HL-60 (cell line): ENCODE measurements around the gene RNF25.

Source experiments
- DNase-seq, 2 experiments: peaks; one replicate each; pipeline ENCODE4 v3.0.0-alpha.2; 2010 to 2020; ENCODE audit warnings: low read depth in 1 of 2, low spot score in 1 of 2
- H3K27ac ChIP-seq: fragments of 250-450 bp; sonication (Bioruptor Pico); replicated peaks from 2 replicates; pipeline ENCODE4 v1.5.1; 2020; ENCODE audit warnings: mild to moderate bottlenecking, moderate library complexity
- H3K27me3 ChIP-seq: fragments of 250-450 bp; sonication (Bioruptor Pico); 2 replicates; pipeline ENCODE4 v1.5.1; 2021; ENCODE audit warnings: mild to moderate bottlenecking, moderate library complexity; ENCODE audit not compliant: insufficient read depth, poor library complexity, severe bottlenecking
- H3K4me3 ChIP-seq: replicated peaks from 2 replicates; pipeline ENCODE4 v1.5.1; 2011; ENCODE audit warnings: mild to moderate bottlenecking, control low read depth, low read length; ENCODE audit not compliant: insufficient read depth
- GABPA ChIP-seq: IDR thresholded peaks from 2 replicates; pipeline ENCODE4 v1.6.1; 2012; ENCODE audit warnings: low read depth
- POLR2AphosphoS5 ChIP-seq: IDR thresholded peaks from 2 replicates; pipeline ENCODE4 v1.6.1; 2012; ENCODE audit warnings: low read depth
- SPI1 ChIP-seq: IDR thresholded peaks from 2 replicates; pipeline ENCODE4 v1.6.1; 2012; ENCODE audit warnings: low read depth, mild to moderate bottlenecking, borderline replicate concordance
- TF ChIP-seq, protein P1 (sequence below): IDR thresholded peaks from one replicate; pipeline ENCODE4 v1.5.1; 2011; ENCODE audit warnings: low read length, control low read depth, inconsistent platforms; ENCODE audit not compliant: insufficient read depth
- TF ChIP-seq, protein P2 (sequence below): IDR thresholded peaks from 2 replicates; pipeline ENCODE4 v1.6.1; 2012; ENCODE audit warnings: low read depth; ENCODE audit not compliant: insufficient replicate concordance

RNF25 gene

DNA sequence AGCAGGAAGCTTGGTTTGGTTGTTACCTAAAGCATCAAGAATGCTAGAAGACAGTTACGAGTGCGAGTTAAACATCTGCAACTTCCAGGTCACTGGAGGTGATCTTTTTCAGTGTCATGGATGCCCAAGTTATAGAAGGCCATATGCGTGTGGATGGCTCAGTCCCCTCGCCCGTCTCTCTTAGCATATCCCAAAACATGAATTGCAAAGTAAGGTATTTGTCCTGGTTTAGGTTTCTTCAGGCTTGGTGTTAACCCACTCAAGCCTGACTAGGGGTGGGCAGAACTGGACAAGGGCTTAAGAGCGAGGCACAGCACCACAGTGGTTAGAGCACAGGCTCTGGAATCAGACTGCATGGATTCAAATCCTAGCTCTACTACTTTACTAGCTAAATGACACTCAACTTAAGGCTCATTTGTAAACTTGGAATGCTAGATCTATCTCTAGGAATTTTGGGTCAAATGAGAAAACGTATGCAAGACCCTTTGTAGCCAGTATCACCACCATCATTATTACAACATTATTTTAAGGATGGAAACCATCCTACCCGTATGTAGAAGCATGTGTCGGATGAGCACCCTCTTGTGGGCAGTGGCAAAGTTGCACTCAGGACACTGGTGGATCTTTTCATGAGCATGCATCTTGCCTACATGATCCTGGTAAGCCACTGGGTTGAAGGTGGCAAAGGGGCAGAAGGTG, 23.6 kb downstream of the RNF25 start:
- Histone ChIP-seq H3K4me3 (no peak overlapping the region), H3K27ac (no peak overlapping the region), H3K27me3 (no peaks in the 10 kb centered on the region)
- peak; percentile 38 to 60 for DNase-seq
- TF ChIP-seq, protein P1, sequence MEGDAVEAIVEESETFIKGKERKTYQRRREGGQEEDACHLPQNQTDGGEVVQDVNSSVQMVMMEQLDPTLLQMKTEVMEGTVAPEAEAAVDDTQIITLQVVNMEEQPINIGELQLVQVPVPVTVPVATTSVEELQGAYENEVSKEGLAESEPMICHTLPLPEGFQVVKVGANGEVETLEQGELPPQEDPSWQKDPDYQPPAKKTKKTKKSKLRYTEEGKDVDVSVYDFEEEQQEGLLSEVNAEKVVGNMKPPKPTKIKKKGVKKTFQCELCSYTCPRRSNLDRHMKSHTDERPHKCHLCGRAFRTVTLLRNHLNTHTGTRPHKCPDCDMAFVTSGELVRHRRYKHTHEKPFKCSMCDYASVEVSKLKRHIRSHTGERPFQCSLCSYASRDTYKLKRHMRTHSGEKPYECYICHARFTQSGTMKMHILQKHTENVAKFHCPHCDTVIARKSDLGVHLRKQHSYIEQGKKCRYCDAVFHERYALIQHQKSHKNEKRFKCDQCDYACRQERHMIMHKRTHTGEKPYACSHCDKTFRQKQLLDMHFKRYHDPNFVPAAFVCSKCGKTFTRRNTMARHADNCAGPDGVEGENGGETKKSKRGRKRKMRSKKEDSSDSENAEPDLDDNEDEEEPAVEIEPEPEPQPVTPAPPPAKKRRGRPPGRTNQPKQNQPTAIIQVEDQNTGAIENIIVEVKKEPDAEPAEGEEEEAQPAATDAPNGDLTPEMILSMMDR: peak; percentile 96
- TF ChIP-seq, protein P2, sequence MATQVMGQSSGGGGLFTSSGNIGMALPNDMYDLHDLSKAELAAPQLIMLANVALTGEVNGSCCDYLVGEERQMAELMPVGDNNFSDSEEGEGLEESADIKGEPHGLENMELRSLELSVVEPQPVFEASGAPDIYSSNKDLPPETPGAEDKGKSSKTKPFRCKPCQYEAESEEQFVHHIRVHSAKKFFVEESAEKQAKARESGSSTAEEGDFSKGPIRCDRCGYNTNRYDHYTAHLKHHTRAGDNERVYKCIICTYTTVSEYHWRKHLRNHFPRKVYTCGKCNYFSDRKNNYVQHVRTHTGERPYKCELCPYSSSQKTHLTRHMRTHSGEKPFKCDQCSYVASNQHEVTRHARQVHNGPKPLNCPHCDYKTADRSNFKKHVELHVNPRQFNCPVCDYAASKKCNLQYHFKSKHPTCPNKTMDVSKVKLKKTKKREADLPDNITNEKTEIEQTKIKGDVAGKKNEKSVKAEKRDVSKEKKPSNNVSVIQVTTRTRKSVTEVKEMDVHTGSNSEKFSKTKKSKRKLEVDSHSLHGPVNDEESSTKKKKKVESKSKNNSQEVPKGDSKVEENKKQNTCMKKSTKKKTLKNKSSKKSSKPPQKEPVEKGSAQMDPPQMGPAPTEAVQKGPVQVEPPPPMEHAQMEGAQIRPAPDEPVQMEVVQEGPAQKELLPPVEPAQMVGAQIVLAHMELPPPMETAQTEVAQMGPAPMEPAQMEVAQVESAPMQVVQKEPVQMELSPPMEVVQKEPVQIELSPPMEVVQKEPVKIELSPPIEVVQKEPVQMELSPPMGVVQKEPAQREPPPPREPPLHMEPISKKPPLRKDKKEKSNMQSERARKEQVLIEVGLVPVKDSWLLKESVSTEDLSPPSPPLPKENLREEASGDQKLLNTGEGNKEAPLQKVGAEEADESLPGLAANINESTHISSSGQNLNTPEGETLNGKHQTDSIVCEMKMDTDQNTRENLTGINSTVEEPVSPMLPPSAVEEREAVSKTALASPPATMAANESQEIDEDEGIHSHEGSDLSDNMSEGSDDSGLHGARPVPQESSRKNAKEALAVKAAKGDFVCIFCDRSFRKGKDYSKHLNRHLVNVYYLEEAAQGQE: no peak

DNA sequence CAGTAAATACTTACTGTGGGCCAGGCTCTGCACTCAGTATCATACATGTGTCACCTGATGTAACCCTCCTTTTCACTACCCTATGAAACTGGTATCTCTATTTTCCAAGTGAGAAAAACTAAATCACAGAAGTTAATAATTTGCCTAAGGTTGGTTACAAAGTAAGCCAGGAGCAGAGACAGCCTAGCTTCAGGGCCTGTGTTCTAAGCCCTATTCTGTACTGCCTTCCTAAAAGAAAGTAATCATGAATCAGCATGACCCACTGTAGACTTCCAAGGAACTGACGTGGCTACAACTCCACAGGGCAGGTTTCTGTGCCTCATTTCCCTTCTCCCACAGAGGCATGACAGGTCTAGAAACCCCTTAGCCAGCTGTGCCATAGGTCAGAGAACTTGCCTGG, 26.7 kb downstream of the RNF25 start:
- H3K4me3 ChIP-seq: no peak overlapping the region
- H3K27ac ChIP-seq: no peak overlapping the region
- no peak for TF ChIP-seq POLR2AphosphoS5
- TF ChIP-seq GABPA: no peak
- TF ChIP-seq, protein P1: no peak
- TF ChIP-seq SPI1: no peak
- TF ChIP-seq, protein P2: no peak
- no peaks in the 10 kb centered on the region for H3K27me3 ChIP-seq
- no peak for DNase-seq

DNA sequence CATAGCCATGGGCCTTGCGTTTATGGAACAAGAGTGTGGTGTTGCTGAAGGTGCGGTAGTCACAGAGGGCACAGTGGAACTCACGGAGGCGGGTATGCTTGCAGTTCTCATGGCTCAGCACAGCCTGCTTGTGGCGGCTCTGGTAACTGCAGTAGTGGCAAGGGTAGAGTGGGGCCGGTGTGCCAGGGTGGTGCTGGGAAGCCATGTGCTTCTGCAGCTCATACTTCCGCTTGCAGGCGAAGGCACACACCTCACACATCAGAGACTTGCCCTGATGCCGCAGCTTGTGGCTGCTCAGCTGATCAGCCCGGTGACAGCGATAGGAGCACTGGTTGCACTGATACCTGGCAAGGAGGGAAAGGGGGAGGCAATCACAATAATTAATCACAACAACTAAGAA, 27.1 kb downstream of the RNF25 start:
- DNase-seq: no peak
- no peak overlapping the region for H3K4me3 ChIP-seq
- no peak for TF ChIP-seq POLR2AphosphoS5
- TF ChIP-seq GABPA: no peak
- TF ChIP-seq, protein P2: no peak
- TF ChIP-seq, protein P1: no peak
- TF ChIP-seq SPI1: no peak
- no peaks in the 10 kb centered on the region for H3K27me3 ChIP-seq
- H3K27ac ChIP-seq: no peak overlapping the region
